Gastroesophageal sphincter (tissue), 4 donors: ENCODE measurements around the gene NGDN. TPM values are rescaled to one million over a fixed set of nuclear protein-coding genes. Genes with fewer than 3 reads are reported as not detected.

Source experiments
- ATAC-seq: fragments of 150-250 bp; one replicate; pipeline ENCODE4 v1.9.1; 2016; ENCODE audit warnings: mild to moderate bottlenecking, moderate library complexity
- H3K27ac ChIP-seq, 4 donors: fragments of 200-600 bp; sonication (generic) in 3 of 4; 1 replicate in 3 of 4; 2 replicates in 1 of 4; pipeline ENCODE4 v1.5.1; 2016 to 2019
- H3K27me3 ChIP-seq: fragments of 200-600 bp; sonication (generic); one replicate; pipeline ENCODE4 v1.5.1; 2019
- H3K36me3 ChIP-seq, 2 donors: fragments of 200-600 bp; sonication (generic); one replicate each; pipeline ENCODE4 v1.5.1; 2019; ENCODE audit warnings: control low read depth in 1 of 2
- H3K4me1 ChIP-seq, 3 donors: fragments of 200-600 bp; sonication (generic); 1 replicate in 2 of 3; 2 replicates in 1 of 3; pipeline ENCODE4 v1.5.1; 2016 to 2019; ENCODE audit warnings: control low read depth in 2 of 3
- H3K4me3 ChIP-seq, 2 donors: fragments of 200-600 bp; sonication (generic); one replicate each; pipeline ENCODE4 v1.5.1; 2019; ENCODE audit warnings: mild to moderate bottlenecking in 1 of 2, moderate library complexity in 1 of 2
- H3K9me3 ChIP-seq, 3 donors: fragments of 200-600 bp; sonication (generic); one replicate each; pipeline ENCODE4 v1.5.1; 2017 to 2019; ENCODE audit warnings: control low read depth in 2 of 3
- CTCF ChIP-seq, 4 experiments: fragments of 200-600 bp in 2 of 4; fragments of 450-650 bp in 2 of 4; sonication (generic) in 1 of 4; IDR thresholded peaks; one replicate each; pipeline ENCODE4 v1.5.1; 2017 to 2019; ENCODE audit warnings: antibody characterized with exemption in 4 of 4, mild to moderate bottlenecking in 2 of 4, moderate library complexity in 2 of 4
- EP300 ChIP-seq: sonication (generic); formaldehyde crosslinking; IDR thresholded peaks from one replicate; pipeline ENCODE4 v1.6.1; 2017; ENCODE audit warnings: antibody characterized with exemption, mild to moderate bottlenecking
- POLR2A ChIP-seq, 2 donors: fragments of 450-650 bp; IDR thresholded peaks; one replicate each; pipeline ENCODE4 v1.6.1; 2017; ENCODE audit warnings: antibody characterized with exemption in 2 of 2, mild to moderate bottlenecking in 2 of 2, moderate library complexity in 1 of 2
- POLR2AphosphoS5 ChIP-seq: sonication (generic); formaldehyde crosslinking; IDR thresholded peaks from one replicate; pipeline ENCODE4 v1.6.1; 2017; ENCODE audit warnings: antibody characterized with exemption
- WGBS, 2 donors: methylation state at CpG; one replicate each; pipeline ENCODE4 v1.1.5; 2018; ENCODE audit warnings: low coverage in 1 of 2; 5-methylcytosine and 5-hydroxymethylcytosine counted together
- total RNA-seq, 4 donors: library from RNA; depleted of rRNA; stranded (reverse); fragments of >200 nt; gene quantifications; one replicate each; pipeline ENCODE4 v1.1.0, GENCODE V29; 2016

NGDN gene
- total RNA-seq, 4 donors from 2014 or later = 22.0 to 47.1 (median 38.1) TPM

GRCh38 chr14:23457587-23458445, 11.7 kb upstream of the NGDN start:
- Histone ChIP-seq H3K27me3 (peaks cover 29% of the 10 kb centered on the region), H3K4me3 (no peak overlapping the region), H3K9me3 (no peaks in the 10 kb centered on the region), H3K4me1 (no peaks in the 10 kb centered on the region), H3K27ac (no peak overlapping the region), H3K36me3 (no peaks in the 10 kb centered on the region)
- ATAC-seq = no peak
- no peak for TF ChIP-seq CTCF (IDR thresholded peaks at IDR 0.05)
- TF ChIP-seq EP300 = no peak
- no peak for TF ChIP-seq POLR2A (IDR thresholded peaks at IDR 0.05)
- WGBS, 2 donors = 83 to 95% methylated on average over 4 to 5 of the region's 5 CpGs

DNA sequence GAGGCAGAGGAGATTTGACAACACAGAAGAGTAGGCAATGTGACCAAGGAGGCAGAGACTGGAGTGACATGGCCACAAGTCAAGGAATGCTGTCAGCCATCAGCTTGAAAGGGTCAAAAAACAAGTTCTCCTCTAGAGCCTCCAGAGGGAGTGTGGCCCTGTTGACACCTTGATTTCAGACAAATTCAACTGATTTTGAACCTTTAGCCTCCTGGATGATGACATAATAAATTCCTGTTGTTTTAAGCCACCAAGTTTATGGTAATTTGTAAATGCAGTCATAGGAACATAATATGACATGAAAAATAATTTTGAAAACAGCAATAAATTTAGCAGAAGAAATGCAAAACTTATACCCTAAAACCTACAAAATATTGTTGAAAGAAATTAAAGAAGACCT, 8.5 kb upstream of the NGDN start:
- no peak for ATAC-seq
- no peak for TF ChIP-seq EP300
- no peak for TF ChIP-seq CTCF (IDR thresholded peaks at IDR 0.05)
- no peak for TF ChIP-seq POLR2AphosphoS5
- no peak for TF ChIP-seq POLR2A (IDR thresholded peaks at IDR 0.05)
- no peak overlapping the region for H3K27ac ChIP-seq

GRCh38 chr14:23464700-23465099, 4.8 kb upstream of the NGDN start:
- Histone ChIP-seq H3K4me1 (peaks cover 0 to 4% (median 0%) of the 10 kb centered on the region in 3 donors), H3K36me3 (no peaks in the 10 kb centered on the region), H3K27me3 (no peaks in the 10 kb centered on the region), H3K4me3 (no peak overlapping the region), H3K27ac (no peak overlapping the region), H3K9me3 (no peaks in the 10 kb centered on the region)
- TF ChIP-seq EP300 = no peak
- TF ChIP-seq POLR2A (IDR thresholded peaks at IDR 0.05) = no peak
- no peak for TF ChIP-seq CTCF (IDR thresholded peaks at IDR 0.05)
- no peak for TF ChIP-seq POLR2AphosphoS5
- ATAC-seq = no peak

More for the DNA sequence above, 8.5 kb upstream of the NGDN start:
- Histone ChIP-seq H3K4me3 (no peak overlapping the region), H3K27me3 (peaks cover 23% of the 10 kb centered on the region), H3K36me3 (no peaks in the 10 kb centered on the region), H3K4me1 (no peaks in the 10 kb centered on the region), H3K9me3 (no peaks in the 10 kb centered on the region)

GRCh38 chr14:23465261-23465660, 4.2 kb upstream of the NGDN start:
- no peak overlapping the region for H3K27ac ChIP-seq
- no peak overlapping the region for H3K4me3 ChIP-seq

More at GRCh38 chr14:23465261-23465660, 4.2 kb upstream of the NGDN start:
- WGBS, 2 donors = 58 to 75% methylated on average over 2 of the region's 3 CpGs
- Histone ChIP-seq H3K27me3 (no peaks in the 10 kb centered on the region), H3K9me3 (no peaks in the 10 kb centered on the region), H3K36me3 (no peaks in the 10 kb centered on the region), H3K4me1 (peaks cover 1 to 9% (median 1%) of the 10 kb centered on the region in 3 donors)
- ATAC-seq = no peak
- TF ChIP-seq EP300 (no peak), POLR2A (IDR thresholded peaks at IDR 0.05) (no peak), POLR2AphosphoS5 (no peak), CTCF (IDR thresholded peaks at IDR 0.05) (no peak)
